Adrenal gland (tissue), 12 donors: ENCODE results near the gene PAN3. TPM values are rescaled to one million over a fixed set of nuclear protein-coding genes. Genes with fewer than 3 reads are reported as not detected.

Experiments
- DNase-seq, 7 donors: peaks; one replicate each; pipeline ENCODE4 v3.0.0-alpha.2; 2019 to 2020
- H3K27ac ChIP-seq, 5 donors: fragments of 200-600 bp; sonication (generic) in 4 of 5; 1 replicate in 3 of 5; 2 replicates in 2 of 5; pipeline versions ENCODE4 v1.5.1 to v1.8.0; 2016 to 2020; ENCODE audit warnings: mild to moderate bottlenecking in 1 of 5
- H3K27me3 ChIP-seq: fragments of 200-600 bp; 2 replicates; pipeline ENCODE4 v1.8.0; 2021
- H3K36me3 ChIP-seq, 2 donors: fragments of 200-600 bp; replicated peaks in 1 of 2; 1 replicate in 1 of 2; 2 replicates in 1 of 2; pipeline versions ENCODE4 v1.5.1 to v1.8.0; 2018 to 2022
- H3K4me1 ChIP-seq, 2 donors: fragments of 200-600 bp; replicated peaks in 1 of 2; 1 replicate in 1 of 2; 2 replicates in 1 of 2; pipeline versions ENCODE4 v1.5.1 to v1.8.0; 2018 to 2021
- H3K4me3 ChIP-seq, 4 donors: fragments of 200-600 bp; sonication (generic) in 3 of 4; one replicate each; pipeline ENCODE4 v1.5.1; 2016 to 2018
- H3K9me3 ChIP-seq, 3 donors: fragments of 200-600 bp; sonication (generic) in 1 of 3; replicated peaks in 1 of 3; 1 replicate in 2 of 3; 2 replicates in 1 of 3; pipeline versions ENCODE4 v1.5.1 to v1.8.0; 2016 to 2021
- POLR2A ChIP-seq, 2 donors: fragments of 450-650 bp; IDR thresholded peaks; one replicate each; pipeline ENCODE4 v1.6.1; 2017; ENCODE audit warnings: antibody characterized with exemption in 2 of 2, mild to moderate bottlenecking in 2 of 2, moderate library complexity in 1 of 2
- WGBS, 4 donors: extraction: QIAGEN DNeasy Blood & Tissue Kit in 2 of 4; methylation state at CpG; one replicate each; pipeline versions ENCODE4 v1.1.5 to v1.1.7; 2013 to 2017; 5-methylcytosine and 5-hydroxymethylcytosine counted together
- intact Hi-C, 2 donors: fragments of 100-400 bp; cut with DNase I; formaldehyde crosslinking; loops; one replicate each; pipeline versions ENCODE4 v1.14.1 to v1.15.0; 2022 to 2023
- polyA plus RNA-seq, 3 donors: library from polyadenylated mRNA; stranded (reverse); fragments of 200-250 nt in 2 of 3; fragments of 350-450 nt in 1 of 3; fragmentation: Illumina TruSeq in 1 of 3; extraction: RNeasy Lipid Tissue Mini Kit (QIAGEN cat#74804) in 1 of 3; gene quantifications; one replicate each; pipeline ENCODE4 v1.2.3, GENCODE V29; 2013 to 2014
- total RNA-seq, 9 donors: library from RNA; depleted of rRNA in 4 of 9; stranded (reverse); fragments of >200 nt in 4 of 9; fragments of 120-200 nt in 1 of 9; fragmentation: NEBNext Ultra II Directional in 1 of 9; extraction: Animal tissue kit (Norgen Biotek cat#: 25700) in 1 of 9; gene quantifications; one replicate each; pipeline versions ENCODE4 v1.1.0 to v1.2.4, GENCODE V29; 2013 to 2023
- TF ChIP-seq, protein P1 (sequence below), 6 experiments: fragments of 450-650 bp in 4 of 6; fragments of 200-600 bp in 2 of 6; sonication (generic) in 1 of 6; IDR thresholded peaks; 1 replicate in 5 of 6; 2 replicates in 1 of 6; pipeline versions ENCODE4 v1.5.1 to v1.8.0; 2016 to 2021; ENCODE audit warnings: antibody characterized with exemption in 6 of 6, mild to moderate bottlenecking in 2 of 6, moderate library complexity in 1 of 6
- donor health status: healthy with polysubstance abuse.
- donor health status: Bipolar disorder and iron deficiency.
- donor health status: DM: yes; HTN: yes; CAD: no.
- donor health status: DM: no; HTN: no; CAD: no.
- donor health status: DM: no; HTN: no; CAD: no.
- donor health status: DM: yes; HTN: yes; CAD: no.

Gene PAN3
- total and polyA plus RNA-seq, 12 donors: 13.3 to 31.4 (median 23.7) TPM

- 38 to 64% (median 53%) methylated on average over 2 of the region's 2 CpGs for WGBS, 4 donors
- no peak overlapping the region for H3K4me3 ChIP-seq
- H3K4me1 ChIP-seq: no peaks in the 10 kb centered on the region
- H3K9me3 ChIP-seq: no peaks in the 10 kb centered on the region
- no peak overlapping the region for H3K27ac ChIP-seq
- DNase-seq: no peak
- H3K36me3 ChIP-seq: no peaks in the 10 kb centered on the region
- intact Hi-C loops: no loop called here
- H3K27me3 ChIP-seq: no peaks in the 10 kb centered on the region
- TF ChIP-seq POLR2A (IDR thresholded peaks at IDR 0.05): no peak
- TF ChIP-seq, protein P1, sequence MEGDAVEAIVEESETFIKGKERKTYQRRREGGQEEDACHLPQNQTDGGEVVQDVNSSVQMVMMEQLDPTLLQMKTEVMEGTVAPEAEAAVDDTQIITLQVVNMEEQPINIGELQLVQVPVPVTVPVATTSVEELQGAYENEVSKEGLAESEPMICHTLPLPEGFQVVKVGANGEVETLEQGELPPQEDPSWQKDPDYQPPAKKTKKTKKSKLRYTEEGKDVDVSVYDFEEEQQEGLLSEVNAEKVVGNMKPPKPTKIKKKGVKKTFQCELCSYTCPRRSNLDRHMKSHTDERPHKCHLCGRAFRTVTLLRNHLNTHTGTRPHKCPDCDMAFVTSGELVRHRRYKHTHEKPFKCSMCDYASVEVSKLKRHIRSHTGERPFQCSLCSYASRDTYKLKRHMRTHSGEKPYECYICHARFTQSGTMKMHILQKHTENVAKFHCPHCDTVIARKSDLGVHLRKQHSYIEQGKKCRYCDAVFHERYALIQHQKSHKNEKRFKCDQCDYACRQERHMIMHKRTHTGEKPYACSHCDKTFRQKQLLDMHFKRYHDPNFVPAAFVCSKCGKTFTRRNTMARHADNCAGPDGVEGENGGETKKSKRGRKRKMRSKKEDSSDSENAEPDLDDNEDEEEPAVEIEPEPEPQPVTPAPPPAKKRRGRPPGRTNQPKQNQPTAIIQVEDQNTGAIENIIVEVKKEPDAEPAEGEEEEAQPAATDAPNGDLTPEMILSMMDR (IDR thresholded peaks at IDR 0.05): no peak
These were observed 46.9 kb downstream of the PAN3 start for GRCh38 chr13:28185256-28185655.

DNA sequence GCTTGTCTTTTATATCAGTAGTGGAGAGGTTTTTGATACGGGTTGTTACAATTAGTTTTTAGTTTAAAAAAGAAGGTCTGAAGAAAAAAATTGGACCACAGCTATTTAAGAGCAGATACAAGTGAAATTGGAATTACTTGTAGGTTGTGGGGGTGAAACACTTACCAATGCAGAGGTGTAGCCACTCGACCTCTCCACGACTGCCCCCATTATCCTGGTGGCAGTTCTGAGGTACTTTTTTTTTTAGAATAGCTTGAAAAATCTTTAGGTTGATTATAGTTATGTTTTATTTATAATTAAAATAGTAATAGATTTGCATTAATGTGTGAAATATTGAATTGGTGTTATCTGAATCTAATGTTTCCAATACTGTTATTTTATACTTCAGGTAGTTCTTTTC is 60.7 kb downstream of the PAN3 start:
- 93 to 94% (median 93%) methylated on average over 3 of the region's 3 CpGs for WGBS, 4 donors
- Histone ChIP-seq H3K27me3 (no peaks in the 10 kb centered on the region), H3K36me3 (no peaks in the 10 kb centered on the region), H3K4me3 (no peak overlapping the region), H3K4me1 (no peaks in the 10 kb centered on the region), H3K27ac (no peak overlapping the region), H3K9me3 (no peaks in the 10 kb centered on the region)
- no peak for DNase-seq
- TF ChIP-seq POLR2A (IDR thresholded peaks at IDR 0.05): no peak
- TF ChIP-seq, protein P1 (IDR thresholded peaks at IDR 0.05): peak in 1 of 6 experiments; percentile 9
- intact Hi-C loops: no loop called here

- Histone ChIP-seq H3K36me3 (no peaks in the 10 kb centered on the region), H3K4me1 (no peaks in the 10 kb centered on the region), H3K27ac (no peak overlapping the region), H3K4me3 (no peak overlapping the region), H3K9me3 (no peaks in the 10 kb centered on the region), H3K27me3 (no peaks in the 10 kb centered on the region)
- intact Hi-C loops: no loop called here
- TF ChIP-seq, protein P1 (IDR thresholded peaks at IDR 0.05): no peak
- TF ChIP-seq POLR2A (IDR thresholded peaks at IDR 0.05): no peak
- DNase-seq: no peak
- WGBS, 4 donors: 96 to 99% (median 97%) methylated on average over 5 of the region's 5 CpGs
These were observed 65.7 kb downstream of the PAN3 start for GRCh38 chr13:28204043-28204442.

GRCh38 chr13:28204690-28205443 is 66.5 kb downstream of the PAN3 start:
- H3K4me1 ChIP-seq: no peaks in the 10 kb centered on the region
- DNase-seq: no peak
- no peaks in the 10 kb centered on the region for H3K9me3 ChIP-seq
- no peak overlapping the region for H3K27ac ChIP-seq
- intact Hi-C loops: no loop called here
- H3K27me3 ChIP-seq: no peaks in the 10 kb centered on the region
- H3K4me3 ChIP-seq: no peak overlapping the region
- no peak for TF ChIP-seq POLR2A (IDR thresholded peaks at IDR 0.05)
- TF ChIP-seq, protein P1 (IDR thresholded peaks at IDR 0.05): no peak
- 92 to 94% (median 94%) methylated on average over 5 of the region's 5 CpGs for WGBS, 4 donors
- H3K36me3 ChIP-seq: no peaks in the 10 kb centered on the region
